GM18867 (cell line): Measurements from ENCODE around the gene POLR2I.
"Not testable (repeated sequence)": the region's sequence is repeated elsewhere in the genome, so short reads cannot be mapped to it uniquely, and the experiment has no call there.

Experiments used
- ATAC-seq: cut with Tn5 transposase; IDR thresholded peaks from one replicate; pipeline ENCODE4 v1.9.1; 2021; ENCODE audit warnings: mild to moderate bottlenecking, moderate library complexity; ENCODE audit not compliant: unreplicated experiment

Gene POLR2I

GRCh38 chr19:36134867-36135266 is 20.2 kb upstream of the POLR2I start:
- ATAC-seq = not testable (repeated sequence)

DNA sequence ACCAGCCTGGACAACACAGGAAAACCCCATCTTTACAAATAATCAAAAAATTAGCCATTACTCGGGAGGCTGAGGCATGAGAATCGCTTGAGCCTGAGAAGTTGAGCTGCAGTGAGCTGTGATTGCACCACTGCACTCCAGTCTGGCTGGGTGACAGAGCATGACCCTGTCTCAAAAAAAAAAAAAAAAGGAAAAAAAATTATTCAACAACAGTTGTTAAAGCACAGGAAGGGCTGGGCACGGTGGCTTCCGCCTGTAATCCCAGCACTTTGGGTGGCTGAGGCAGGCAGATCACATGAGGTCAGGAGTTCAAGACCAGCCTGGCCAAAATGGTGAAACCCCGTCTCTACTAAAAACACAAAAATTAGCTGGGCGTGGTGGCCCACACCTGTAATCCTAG is 16.5 kb upstream of the POLR2I start:
- ATAC-seq = not testable (repeated sequence)

- ATAC-seq = peak; percentile 5
These were observed 13.7 kb upstream of the POLR2I start for GRCh38 chr19:36128392-36128736.

GRCh38 chr19:36125557-36125956 is 10.9 kb upstream of the POLR2I start:
- no peak for ATAC-seq

GRCh38 chr19:36121486-36122124 is 6.9 kb upstream of the POLR2I start:
- ATAC-seq = no peak

- no peak for ATAC-seq
These were observed 6.3 kb upstream of the POLR2I start for GRCh38 chr19:36120984-36121358.

DNA sequence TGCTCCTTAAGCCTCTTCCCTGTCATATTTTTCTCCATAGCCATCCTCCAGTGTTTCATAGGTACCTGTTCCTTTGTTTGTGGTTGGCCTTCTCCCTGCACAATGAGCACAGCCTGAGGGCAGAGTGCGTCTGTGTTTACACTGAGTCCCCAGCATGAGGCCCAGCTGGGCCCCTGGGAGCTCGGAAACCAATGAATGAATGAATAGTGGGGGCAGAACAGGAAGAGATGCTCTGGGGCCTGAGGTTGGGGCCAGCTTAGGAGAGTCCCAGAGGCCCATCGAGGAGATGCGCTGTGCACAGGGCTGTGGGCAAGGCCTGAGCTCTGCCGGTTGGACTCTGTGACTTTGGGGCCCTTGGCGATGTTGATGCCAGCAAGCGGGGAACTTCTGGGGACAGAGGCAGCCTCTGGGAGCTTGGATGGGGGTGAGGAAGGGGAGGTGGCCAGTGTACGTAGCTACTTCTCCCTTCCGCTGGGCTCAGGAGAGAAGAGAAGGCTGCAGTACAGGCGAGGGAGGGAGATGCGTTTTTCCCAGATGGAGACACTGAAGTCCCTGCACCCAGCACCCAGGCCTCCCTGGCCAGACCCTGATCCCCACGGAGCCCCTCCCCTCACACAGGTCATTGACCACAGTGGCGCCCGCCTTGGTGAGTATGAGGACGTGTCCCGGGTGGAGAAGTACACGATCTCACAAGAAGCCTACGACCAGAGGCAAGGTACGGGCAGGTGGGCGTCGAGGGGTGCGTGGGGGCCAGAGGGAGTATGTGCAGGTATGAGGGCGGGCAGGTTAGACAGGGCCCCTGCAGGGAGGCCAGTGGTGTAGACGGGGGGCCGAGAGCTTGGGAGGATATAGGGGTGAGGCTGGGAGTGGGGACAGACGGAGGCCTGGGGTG is 5.7 kb upstream of the POLR2I start:
- no peak for ATAC-seq

DNA sequence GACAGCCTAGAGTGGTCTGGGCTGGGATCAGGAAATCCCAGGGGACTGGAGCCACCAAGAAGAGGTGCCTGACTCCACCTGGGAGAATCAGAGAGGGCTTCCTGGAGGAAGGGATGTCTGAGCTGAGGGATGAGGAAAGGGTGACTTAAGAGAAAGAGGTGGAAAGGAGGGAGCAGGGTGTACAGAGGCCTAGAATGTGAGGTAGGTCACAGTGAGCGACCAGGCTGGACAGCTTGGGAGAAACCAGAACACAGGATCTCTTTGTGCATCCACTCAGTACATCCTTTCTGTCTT is 1.6 kb upstream of the POLR2I start:
- no peak for ATAC-seq

DNA sequence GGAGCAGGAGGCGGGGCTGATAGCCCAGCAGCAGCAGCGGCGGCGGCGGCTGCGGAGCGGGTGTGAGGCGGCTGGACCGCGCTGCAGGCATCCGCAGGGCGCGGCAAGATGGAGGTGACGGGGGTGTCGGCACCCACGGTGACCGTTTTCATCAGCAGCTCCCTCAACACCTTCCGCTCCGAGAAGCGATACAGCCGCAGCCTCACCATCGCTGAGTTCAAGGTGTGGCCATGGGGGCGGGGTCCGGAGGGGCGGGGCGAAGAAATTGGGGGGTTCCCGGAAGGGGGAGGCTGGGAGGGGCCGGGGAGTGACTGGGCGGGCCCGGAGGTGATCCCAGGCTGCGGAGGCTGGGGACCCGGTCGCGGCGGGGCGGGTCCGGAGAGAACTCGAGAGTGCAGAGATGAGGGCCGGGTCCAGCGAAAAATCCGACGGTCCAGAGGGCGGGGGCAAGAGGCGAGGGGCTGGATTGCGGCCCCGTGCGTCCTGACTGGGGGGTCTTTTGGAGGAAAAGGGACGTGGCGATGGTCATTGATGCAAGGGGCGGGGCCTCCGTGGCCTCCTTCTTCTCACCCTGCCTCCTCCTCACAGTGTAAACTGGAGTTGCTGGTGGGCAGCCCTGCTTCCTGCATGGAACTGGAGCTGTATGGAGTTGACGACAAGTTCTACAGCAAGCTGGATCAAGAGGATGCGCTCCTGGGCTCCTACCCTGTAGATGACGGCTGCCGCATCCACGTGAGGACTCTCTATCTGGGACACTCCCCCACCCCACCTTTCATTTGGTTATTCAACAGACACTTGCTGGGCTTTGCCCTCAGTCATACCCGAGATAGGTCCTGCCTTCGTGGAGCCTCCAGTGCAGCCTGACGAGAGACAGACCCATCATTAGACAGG is 1.0 kb upstream of the POLR2I start, which contains the start of gene TBCB:
Gene TBCB, plus strand, starts transcription at position 16 of the 891 bp plus-strand sequence. Its CDS starts 93 bp downstream, at position 109.
- ATAC-seq = peak; percentile 33

DNA sequence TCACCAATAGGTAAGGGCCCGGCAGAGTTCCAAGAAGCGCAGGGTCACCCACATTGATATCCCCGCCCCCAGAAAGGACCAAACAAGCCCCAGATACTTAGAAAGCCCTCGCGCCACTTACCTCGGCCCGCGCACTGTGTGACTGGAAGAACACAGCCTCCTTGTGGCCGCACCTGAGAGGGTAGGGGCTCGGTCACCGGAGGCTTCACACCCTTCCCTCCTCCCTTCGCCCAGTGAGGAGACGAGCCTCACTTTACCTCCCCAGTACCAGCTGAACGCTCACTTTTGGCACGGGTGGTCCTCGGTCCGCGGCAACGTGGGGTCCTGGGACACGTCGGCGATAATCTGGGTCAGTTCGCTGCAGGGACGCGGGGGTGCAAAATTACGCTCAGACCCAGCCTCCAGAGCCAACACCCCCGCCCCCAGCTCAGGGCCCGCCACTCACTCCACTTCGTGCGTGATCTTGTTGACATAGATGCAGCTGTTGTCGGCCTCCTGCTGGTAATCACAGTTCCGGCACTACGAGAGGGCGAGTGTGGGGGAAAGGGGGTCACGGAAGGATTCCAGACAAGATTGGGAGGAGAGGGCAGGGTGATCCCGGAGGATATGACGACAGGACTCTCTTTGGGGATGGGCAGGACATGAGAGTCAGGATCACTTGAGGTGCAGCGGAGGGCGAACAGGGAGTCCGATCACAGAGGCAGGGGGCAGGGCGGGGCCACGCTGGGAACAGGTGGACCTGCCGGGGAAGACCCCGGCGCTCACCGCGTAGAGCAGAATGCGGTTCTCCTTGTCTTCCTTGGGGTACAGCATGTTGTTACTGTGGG is 568 bp downstream of the POLR2I start:
- ATAC-seq = no peak

DNA sequence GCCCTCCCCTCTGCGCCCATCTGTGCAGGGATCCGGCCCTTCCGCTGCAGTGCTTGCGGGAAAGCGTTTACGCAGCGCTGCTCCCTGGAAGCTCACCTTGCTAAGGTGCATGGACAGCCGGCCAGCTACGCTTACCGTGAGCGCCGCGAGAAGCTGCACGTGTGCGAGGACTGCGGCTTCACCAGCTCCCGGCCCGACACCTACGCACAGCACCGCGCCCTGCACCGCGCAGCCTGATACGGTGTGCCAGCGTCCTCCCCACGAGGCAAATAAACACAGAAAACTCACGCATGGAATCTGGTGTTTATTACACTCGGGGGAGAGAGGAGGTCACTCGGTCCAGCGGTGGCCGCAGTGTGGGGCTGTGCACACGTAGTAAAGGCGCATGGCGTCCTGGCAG is 1.2 kb downstream of the POLR2I start:
- no peak for ATAC-seq

GRCh38 chr19:36112678-36113077 is 2.0 kb downstream of the POLR2I start:
- ATAC-seq = no peak

DNA sequence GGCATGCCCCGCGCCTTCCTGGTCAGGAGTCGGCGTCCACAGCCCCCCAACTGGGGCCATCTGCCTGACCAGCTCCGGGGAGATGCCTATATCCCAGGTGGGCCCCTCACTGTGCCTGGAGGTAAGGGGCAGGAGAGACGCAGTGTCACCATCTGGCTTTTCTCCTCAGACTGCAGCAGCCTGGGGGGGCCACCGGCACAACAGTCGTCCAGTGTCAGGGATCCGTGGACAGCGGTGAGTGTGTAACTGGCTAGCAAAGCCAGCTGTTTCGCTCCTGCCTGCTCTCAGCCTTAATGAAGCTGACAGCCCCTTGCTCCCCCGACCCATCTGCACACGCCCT is 3.5 kb downstream of the POLR2I start:
- no peak for ATAC-seq

GRCh38 chr19:36110487-36111199 is 4.0 kb downstream of the POLR2I start, which contains the start of gene OVOL3:
Gene OVOL3, plus strand, starts transcription at chr19:36111143. Its CDS starts 60 bp downstream, at chr19:36111203.
- no peak for ATAC-seq

GRCh38 chr19:36108684-36109083 is 6.0 kb downstream of the POLR2I start:
- no peak for ATAC-seq

- no peak for ATAC-seq
These were observed 7.7 kb downstream of the POLR2I start for GRCh38 chr19:36106991-36107390.

DNA sequence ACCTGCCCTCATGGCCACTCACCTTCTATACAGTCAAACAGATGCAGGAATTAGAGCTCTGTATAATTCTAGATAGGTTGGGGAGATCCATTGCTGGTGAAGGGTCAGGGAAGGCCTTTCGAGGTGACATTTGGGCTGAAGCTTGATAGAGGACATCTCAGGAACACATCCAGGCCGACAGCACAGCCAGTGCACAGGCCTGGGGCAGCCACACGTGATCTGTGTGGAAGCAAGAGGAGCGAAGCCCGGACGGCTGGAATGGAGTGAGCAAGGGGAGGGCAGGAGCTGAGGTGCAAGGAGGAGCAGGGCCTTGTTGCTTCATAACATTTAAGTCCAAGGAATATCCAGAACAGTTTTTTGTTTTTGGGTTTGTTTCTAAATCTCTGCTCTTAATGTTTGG is 8.2 kb downstream of the POLR2I start:
- ATAC-seq = no peak

GRCh38 chr19:36103842-36104552 is 10.7 kb downstream of the POLR2I start:
- no peak for ATAC-seq

GRCh38 chr19:36103040-36103626 is 11.5 kb downstream of the POLR2I start:
- no peak for ATAC-seq
